NB4 (cell line): ENCODE data around the gene C9.

Source experiments
- MYC ChIP-seq: IDR thresholded peaks from 2 replicates; pipeline ENCODE4 v1.6.1; 2011; ENCODE audit warnings: low read depth, low read length
- POLR2A ChIP-seq: IDR thresholded peaks from 2 replicates; pipeline ENCODE4 v1.6.1; 2011; ENCODE audit warnings: mild to moderate bottlenecking; ENCODE audit not compliant: insufficient read length; ENCODE audit errors: extremely low read depth
- TF ChIP-seq, protein P1 (sequence below): IDR thresholded peaks from one replicate; pipeline ENCODE4 v1.5.1; 2012; ENCODE audit warnings: low read depth, low read length
- TF ChIP-seq, protein P2 (sequence below): IDR thresholded peaks from 2 replicates; pipeline ENCODE4 v1.6.1; 2011; ENCODE audit warnings: low read depth, low read length

DNA sequence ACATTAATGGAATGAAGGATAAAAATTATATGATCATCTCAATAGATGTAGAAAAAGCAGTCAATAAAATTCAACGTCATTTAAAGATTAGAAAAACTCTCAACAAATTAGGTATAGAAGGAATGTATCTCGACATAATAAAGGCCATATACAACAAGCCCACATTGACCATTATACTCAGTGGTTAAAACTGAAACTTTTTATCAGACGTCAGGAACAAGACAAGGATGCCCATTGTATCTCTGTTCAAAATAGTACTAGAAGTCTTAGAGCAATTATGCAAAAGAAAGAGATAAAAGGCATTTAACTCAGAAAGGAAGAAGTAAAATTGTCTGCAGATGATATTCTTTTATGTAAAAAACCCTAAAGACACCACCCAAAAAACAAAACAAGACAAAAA, 40.8 kb downstream of the C9 start:
- TF ChIP-seq, protein P1, sequence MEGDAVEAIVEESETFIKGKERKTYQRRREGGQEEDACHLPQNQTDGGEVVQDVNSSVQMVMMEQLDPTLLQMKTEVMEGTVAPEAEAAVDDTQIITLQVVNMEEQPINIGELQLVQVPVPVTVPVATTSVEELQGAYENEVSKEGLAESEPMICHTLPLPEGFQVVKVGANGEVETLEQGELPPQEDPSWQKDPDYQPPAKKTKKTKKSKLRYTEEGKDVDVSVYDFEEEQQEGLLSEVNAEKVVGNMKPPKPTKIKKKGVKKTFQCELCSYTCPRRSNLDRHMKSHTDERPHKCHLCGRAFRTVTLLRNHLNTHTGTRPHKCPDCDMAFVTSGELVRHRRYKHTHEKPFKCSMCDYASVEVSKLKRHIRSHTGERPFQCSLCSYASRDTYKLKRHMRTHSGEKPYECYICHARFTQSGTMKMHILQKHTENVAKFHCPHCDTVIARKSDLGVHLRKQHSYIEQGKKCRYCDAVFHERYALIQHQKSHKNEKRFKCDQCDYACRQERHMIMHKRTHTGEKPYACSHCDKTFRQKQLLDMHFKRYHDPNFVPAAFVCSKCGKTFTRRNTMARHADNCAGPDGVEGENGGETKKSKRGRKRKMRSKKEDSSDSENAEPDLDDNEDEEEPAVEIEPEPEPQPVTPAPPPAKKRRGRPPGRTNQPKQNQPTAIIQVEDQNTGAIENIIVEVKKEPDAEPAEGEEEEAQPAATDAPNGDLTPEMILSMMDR: no peak
- no peak for TF ChIP-seq POLR2A
- TF ChIP-seq MYC: no peak
- TF ChIP-seq, protein P2, sequence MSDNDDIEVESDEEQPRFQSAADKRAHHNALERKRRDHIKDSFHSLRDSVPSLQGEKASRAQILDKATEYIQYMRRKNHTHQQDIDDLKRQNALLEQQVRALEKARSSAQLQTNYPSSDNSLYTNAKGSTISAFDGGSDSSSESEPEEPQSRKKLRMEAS: no peak
